T-helper 1 cell (primary cell): ENCODE results near the gene ZNF668.
"Not testable (repeated sequence)": the region's sequence is repeated elsewhere in the genome, so short reads cannot be mapped to it uniquely, and the experiment has no call there.

Experiments used
- DNase-seq, 5 donors: peaks; one replicate each; pipeline ENCODE4 v3.0.0-alpha.2; 2012 to 2020

Gene ZNF668

DNA sequence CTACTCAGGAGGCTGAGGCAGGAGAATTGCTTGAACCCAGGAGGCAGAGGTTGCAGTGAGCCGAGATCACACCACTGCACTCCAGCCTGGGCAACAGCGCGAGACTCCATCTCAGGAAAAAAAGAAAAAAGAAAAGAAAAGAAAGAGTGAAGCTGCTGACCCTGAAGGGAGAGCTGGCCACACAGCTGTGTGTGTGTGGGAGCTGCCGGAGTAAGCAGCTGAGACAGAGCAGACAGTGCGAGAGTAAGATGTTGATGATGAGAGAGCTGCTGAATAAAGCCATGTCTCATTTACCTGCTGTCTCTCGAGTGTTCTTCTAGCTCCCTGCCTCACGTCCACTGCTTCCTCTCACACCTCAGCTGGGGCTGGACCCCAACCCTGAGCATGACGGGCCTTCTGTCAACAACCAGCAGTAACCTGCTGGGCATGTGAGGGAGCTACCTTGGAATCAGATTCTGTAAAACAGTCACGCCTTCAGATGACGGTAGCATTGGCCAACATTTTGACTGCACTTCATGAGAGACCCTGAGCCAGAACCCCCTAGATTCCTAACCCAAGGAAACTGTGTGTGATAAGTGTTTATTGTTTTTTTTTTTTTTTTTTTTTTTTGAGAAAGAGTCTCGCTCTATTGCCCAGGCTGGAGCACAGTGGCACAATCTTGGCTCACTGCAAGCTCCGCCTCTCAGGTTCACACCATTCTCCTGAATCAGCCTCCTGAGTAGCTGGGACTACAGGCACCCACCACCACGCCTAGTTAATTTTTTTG lies 27.0 kb upstream of the ZNF668 start:
- DNase-seq = not testable (repeated sequence)

DNA sequence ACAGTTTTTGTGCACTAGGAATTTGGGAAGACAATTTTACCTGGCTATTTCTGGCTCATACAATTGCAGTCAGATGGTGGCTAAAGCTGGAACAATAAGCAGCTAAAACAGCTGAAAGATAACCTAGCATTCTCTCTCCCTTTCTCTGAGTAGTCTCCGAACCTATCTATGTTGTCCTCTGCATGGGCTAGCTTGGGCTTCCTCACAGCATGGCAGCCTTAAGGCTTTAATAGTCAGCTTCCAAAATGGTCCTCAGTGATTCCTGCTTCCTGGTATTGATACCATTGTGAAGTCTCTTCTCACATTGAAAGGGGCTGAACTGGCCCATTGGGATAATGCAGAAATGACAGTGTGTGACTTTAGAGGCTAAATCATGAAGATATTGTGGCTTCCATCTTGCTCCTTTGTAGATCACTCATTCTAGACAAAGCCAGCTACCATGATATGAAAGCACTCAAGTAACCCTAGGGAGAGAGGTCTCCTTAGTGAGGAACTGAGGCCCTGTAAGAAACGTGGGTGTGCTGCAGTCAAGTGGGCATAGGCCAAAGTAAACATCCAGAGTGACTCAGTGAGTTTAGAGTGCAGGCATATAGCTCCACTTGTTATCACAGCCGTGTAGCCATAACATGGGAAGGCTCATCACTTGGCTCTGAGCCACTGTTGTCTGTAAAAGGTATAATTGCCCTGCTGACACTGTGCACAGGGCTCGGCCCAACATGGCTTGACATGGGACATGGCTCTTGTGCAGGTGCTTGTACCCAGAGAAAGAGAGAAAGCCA lies 26.0 kb upstream of the ZNF668 start:
- no peak for DNase-seq

DNA sequence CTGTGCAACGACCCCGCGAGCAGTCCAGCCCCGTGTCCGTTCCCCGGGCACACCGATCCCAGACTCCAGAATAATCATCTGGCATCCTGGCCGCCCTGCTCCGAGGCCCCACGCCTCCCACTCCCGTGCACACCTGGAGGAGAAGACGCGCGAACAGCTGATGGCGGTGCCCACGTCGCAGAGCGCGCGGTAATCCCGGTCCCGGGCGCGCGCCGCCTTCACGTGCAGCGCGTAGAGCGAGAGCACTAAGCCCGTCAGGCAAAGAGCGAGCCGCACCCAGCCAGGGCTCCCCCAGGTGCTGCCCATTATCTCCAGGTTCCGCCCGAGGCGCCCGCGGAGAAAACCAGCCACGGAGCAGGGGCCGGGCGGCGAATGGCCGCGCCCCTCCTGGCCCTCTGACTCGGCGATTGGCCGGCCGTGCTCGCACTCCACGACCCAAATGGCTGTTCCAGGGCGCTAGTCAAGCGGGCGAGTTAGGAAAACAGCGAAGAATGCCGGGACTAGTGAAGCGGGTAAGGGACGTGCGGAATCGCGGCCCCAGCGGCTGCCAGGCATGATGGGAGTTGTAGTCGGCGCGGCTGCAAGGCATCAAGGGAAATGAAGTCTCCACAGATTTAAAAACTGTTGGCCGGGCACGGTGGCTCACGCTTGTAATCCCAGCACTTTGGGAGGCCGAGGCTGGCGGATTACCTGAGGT lies 20.5 kb upstream of the ZNF668 start, which contains the start of gene VKORC1:
VKORC1 (minus strand) TSS at position 374 of the 697 bp plus-strand sequence; CDS start at position 306, 68 bp downstream.
- DNase-seq = peak; percentile 69 to 89 (median 81)

DNA sequence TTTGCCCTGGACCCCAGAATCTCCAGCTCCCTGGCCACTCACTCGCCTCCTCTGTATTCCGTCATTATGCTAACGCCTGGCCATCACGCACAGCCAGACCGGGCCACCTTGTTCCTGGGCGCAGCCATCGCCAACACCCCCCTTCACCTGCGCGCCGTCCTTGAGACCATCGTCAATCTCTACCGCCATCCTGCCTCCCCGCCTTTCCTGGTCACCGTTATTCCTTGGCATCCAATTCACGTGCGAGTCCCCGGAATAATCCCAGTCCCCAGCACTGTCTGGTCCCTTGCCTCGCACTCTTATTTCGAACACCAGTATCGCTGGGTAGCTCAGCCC lies 20.0 kb upstream of the ZNF668 start:
- no peak for DNase-seq

DNA sequence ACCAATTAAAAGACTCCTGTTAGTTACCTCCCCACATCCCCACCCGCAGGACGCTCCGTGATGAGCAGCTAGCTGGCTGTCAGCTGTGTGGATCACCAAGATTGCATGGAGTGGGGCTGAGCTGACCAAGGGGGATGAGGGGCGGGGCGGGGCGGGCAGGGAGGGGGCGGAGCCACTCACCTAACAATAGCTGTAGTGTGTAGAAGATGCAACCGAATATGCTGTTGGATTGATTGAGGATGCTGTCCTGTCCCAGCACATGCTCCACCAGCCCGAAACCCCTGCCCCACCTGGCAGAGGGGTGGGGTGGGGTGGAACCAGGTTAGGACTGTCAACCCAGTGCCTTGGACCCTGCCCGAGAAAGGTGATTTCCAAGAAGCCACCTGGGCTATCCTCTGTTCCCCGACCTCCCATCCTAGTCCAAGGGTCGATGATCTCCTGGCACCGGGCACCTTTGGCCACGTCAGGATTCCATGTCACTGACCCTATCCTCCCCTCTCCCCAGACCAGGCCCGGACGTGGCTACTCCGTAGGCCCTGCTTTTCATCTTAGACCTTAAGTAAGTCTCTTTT lies 19.2 kb upstream of the ZNF668 start:
- no peak for DNase-seq

DNA sequence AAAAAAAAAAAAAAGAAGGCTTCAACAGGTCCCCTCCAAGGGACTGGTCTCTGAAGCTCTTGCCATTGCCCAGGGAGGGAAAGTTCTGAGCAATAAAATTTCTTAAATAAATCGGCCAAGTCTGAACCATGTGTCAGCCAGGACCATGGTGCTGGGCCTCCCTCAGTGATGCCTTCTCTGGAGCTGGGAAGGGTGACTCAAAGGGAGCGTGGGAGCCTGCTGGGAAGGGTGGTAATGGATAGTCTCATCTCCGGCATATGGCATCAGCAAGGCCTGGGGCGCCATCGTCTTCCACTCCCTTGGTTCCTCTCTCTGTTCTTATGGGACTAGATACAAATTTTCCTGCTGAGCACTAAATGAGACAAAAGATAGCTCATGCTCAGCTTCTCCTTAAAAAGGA lies 18.3 kb upstream of the ZNF668 start:
- DNase-seq = no peak

DNA sequence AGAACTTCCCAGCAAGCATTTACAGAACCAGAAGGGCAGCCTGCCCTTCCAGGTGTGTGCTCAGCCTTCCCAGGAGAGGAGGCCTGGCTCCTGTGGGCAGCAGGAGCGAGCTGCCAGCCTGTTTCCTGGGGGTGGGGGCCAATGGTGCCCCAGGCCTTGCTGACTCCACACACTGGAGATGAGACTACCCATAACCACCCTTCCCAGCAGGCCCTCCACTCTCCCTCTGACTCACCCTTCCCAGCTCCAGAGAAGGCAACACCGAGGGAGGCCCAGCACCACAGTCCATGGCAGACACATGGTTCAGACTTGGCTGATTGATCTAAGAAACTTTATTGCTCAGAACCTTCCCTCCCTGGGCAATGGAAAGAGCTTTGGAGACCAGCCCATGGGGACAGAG lies 16.5 kb upstream of the ZNF668 start:
- no peak for DNase-seq

DNA sequence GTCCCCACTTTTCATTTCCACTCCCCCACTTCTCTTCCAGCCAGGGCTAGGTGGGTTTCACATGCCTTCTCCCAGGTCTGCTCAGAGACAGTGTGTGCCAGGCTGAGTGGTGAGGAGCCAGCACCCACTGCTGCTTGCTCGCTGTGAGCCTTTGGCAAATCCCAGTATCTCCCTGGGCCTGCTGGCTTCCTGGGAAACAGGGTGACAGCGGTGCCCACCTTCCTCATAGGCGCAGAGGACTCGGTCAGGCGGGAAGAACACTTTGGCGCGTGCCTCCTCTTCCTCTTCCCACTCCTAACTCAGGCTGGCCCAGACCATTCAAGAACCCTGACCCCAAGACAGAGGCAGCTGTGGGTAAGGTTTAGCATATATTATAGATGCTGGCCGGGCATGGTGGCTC lies 15.2 kb upstream of the ZNF668 start:
- DNase-seq = no peak

DNA sequence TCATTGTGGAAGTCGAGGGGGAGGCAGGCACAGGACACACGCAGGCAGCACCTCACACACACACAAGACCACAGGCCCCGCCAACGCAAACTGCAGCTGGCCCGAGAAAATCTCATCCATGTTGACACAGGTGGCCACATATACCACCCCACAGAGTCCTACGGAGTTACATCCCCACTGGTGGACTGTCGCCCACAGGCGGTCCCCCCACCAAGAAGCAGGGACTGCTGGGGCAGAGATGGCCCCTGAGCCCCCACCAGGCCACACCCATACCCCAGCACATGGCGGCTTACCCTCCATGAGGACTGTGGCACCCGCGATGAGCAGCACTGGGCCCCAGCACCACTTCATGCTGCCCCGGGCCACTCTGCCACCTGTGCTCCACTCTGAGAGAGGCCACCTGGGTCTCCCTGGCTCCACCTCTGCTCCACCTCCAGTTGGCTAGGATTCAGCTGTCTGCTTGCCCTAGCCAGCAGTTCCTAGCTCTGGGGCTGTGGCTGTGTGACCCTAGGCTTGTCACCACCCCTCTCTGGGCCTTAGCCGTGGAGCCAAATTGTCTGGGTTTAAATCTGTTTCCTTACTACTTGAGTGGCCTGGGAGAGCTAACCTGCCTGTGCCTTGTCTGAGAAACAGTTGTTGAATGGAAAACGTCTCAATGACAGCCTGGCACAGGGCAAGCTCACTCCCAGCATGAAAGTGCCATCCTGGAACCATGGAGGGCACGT lies 14.6 kb upstream of the ZNF668 start, which contains the start of gene PRSS53:
PRSS53 (minus strand) TSS at position 485 of the 725 bp plus-strand sequence; CDS start at position 351, 134 bp downstream.
- no peak for DNase-seq

DNA sequence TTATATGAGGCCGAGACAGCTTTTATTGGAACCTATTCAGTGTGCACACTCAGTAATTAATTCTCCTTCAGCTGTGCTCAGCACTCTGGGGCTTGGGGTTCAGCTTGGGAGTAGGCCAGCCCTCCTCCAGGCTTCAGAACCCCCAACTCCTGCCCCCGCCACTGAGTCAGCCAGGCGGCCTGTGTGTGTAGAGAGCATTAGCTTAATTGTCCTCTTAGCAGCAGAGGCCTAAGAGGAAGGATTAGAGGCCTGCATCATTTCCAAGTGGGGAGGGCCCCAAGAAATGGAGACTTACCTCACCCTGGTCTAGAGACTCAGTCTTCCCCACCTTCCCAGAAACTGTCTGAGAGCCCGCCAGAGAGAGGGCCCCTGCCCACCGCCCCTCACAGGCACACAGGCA lies 13.9 kb upstream of the ZNF668 start:
- DNase-seq = no peak

DNA sequence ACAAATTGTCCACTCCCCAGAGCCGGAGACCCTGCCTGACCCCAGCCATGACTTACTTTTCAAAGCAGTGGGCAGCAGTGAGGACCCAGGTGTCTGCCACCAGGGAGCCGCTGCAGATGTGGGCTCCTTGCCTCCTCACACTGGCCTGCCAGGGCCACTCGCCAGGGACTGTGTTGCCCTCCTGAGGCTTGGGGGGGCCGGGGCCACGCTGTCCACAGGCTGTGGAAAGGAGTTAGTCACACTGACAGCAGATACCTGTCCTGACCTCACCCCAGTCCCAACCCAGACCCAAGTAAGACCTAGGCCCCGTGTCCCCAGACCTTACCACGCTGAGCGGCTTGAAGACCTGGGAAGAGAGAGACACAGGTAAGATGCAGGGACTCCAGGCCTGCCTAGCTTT lies 13.4 kb upstream of the ZNF668 start:
- no peak for DNase-seq

DNA sequence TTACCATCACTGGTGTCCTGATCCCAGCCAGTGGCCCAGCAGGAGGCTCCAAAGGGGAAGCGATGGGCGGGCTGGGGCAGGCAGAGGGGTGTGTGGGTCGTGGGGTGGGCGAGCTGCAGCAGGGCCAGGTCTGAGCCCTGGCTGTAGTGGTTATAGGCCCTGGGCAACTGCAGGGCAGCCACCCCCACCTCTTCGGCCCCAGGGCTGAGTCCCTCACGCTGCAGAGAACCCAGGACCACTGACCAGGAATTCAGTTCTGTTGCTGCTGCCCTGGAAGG lies 12.5 kb upstream of the ZNF668 start:
- no peak for DNase-seq

DNA sequence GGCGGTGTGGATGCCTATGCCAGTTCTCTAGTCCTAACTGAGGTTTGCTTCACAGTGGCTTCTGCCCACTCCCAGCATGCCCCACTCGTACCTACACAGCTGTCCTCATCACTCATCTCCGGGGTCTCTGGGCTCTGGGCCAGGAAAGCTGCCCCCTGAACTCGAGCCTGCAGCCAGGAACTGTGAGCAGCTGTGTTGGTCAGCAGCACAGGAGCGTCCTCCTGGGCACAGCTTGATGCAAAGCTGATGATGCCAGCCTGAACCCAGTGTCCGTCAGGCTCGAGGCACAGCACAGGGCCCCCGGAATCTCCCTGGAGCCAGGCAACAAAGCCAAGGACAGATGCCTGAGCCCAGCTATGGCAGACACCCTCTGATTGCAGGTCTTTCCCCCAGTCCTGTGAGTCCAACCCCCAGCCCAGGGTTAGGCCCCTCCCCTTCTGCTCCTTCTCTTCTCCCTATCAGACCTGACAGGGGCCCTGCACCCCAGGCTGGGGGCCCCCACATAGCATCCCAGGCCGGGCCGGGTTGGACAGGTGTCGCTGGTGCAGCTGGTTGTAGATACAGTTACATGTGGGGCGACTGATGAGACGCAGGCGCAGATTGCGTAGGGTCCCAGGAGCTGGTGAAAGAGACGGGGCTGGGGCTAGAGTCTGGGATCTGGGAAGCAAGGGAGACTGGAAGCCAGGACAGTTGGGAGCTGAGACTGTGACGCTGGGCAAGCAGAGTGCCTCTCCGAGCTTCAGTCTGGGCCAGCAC lies 12.0 kb upstream of the ZNF668 start:
- DNase-seq = no peak

DNA sequence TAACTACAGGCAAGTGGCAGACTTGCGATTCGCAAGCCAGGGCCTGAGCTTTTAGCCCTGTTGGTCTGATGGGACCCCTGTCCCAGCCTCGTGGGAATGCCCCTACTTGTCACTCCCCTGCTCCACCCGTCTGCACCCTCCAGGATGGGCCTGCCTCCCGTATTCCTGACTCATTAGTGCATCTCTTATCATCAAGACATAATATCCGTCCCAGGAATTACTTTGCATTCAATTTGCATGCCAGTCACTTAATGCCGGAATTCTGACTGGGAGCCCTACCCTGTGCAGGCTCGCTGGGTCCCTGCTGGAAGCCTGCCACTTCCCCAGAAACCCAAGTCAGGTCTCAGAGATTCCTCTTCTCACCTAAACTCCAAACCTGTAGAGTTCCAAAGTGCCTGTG lies 11.4 kb upstream of the ZNF668 start:
- DNase-seq = no peak

DNA sequence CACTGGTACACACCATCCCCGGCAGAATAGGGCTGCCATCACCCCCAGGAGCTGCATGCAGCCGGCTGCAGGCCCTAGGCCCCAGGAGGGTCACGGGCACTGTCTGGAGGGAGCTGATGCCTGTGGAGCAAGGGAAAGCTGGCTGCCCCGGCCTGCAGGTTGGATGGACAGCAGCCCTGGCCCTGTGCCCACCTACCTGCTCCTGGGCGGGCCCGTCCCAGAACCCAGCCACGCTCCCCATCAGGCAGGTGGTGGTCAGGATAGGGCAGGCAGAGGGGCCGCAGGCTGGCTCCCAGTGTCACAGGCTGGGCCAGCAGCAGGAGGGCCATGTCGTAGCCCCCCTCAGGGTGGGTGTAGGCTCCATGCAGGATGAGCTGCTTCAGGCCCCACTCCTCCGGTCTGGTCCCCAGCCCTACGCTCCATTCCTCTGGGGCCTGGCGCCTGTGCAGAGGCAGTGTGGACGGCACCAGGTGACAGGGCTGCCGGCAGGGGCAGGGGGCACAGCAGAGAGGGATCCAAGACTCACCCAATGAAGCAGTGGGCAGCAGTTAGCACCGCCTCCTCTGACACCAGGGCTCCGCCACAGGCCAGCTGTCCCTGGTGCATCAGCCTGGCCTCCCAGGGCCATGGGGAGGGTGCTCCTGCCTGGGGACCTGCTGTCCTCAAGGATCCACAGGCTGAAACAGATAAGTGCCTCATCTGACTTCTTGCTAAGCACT lies 10.7 kb upstream of the ZNF668 start:
- DNase-seq = no peak

DNA sequence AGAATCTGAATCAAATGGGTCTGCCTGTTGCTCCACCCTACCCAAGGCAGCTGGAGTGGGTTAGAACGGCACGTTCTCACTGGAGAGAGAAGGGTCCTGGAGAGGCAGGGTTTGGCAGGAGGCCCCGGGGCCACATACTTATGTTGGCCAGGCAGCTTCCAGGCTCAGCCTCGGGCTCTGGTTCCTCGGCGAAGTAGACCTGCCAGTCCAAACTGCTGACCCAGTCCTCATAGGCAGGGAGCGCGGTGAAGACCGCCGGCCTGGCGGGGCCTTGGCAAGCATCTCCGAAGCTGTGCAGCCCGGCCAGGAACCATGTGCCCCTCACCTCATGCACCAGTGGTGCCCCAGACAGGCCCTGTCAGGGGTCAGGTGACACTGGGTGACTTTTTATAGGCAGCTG lies 9.9 kb upstream of the ZNF668 start:
- DNase-seq = no peak

DNA sequence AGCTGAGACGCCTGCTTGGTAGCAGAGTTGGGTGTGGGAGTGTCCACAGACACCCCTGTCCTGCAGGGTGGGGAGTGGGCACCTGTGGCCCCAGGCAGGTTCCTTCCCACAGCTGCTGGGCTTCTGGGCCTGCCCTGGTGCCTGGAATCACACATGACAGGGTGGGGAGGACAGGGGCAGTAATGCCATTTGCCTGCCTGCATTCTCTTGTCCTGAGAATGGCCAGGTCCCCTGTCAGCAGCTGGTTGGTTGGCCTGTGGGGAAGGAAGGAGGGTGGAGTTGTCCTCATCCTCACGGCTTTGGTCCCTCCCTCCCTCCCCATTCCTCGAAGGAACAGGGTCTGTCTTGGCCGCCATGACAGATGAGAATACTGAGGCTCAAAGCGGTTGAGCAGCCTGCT lies 9.5 kb upstream of the ZNF668 start:
- no peak for DNase-seq

DNA sequence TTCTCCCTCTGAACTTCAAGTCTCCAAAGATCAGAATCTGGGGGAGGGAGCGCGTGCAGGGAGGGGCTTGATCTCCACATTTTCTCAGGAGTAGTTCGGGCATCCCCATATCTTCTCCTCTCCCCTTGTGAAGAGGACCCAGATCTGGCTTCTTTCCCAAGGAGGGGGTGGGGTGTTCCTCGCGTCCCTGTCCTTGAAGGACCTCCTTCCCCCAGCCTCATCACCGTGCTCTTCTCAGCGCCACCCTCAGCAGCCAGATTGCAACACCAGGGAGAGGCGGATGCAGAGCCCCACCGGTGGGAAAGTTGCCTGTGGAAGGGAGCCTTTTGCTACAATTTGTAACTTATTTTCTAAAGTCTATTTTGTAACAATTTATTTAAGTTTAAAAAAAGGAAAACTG lies 9.0 kb upstream of the ZNF668 start:
- DNase-seq = no peak

DNA sequence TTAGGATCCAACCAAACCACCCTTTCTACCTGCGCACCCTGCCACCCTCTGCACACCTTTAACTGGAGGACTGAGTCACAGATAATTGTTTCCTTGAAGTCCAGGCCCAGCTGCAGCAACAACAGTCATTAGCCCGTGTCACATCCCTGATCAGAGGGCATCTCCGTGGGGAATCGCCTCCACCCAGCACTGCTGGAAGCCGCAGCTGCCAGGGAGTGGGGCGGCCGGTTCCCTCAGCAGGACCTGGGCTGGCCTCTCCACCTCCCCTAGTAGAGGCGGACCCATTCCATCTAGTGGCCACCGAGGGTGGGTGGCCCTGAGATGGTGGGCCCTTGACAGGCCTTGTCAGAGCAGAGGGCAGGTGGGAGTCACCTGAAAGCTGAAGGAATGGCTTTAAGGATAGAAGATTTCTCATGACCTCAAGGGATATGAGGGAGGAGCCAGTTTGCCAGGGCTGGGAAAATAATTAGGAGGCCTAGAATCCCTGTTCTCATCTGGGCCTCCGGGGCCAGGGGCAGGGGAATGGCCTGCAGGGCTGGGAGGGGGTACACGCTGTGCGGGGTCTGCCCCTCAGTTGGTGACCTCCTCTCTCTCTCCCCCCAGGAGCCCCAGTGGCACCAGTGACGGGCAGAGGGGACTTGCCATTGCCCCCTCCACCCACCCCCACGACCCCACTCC lies 8.5 kb upstream of the ZNF668 start:
- no peak for DNase-seq

DNA sequence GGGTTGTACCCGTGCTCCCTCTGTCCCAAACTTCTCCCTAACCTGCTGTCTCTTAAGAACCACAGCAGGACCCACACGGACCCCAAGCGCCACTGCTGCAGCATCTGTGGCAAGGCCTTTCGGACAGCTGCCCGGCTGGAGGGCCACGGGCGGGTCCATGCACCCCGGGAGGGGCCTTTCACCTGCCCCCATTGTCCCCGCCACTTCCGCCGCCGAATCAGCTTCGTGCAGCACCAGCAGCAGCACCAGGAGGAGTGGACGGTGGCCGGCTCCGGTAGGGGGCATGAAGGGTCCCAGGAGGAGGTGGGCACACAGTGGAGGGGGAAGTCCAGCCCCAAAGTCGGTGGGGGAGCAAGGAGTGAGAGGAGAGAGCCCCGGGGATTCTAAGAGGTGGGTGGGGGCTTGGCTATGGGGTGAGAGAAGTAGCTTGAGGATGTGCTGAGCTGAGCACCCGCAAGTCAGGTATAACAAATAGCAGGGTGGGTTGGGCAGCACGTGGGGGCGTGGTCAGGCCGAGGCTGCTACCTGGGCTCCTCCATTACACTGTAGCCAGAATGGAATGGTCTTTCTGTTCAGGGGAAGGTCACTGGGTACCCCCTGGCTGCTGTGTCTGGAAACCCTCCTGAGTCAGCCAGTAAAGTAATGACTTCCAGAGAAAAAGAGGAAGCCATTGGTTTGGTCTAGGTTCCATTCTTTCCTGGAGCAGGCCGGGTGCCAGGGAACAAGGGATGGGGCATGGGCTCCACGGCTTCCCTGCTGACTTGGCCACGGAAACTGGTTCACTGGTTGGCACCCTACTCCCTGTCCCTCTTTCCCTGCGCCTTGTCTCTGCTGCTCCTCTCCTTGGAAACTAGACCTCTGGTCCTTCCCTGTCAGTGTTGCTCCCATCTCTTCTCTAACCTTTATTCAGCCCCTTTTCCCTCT lies 7.7 kb upstream of the ZNF668 start:
- DNase-seq = no peak
